LNCaP clone FGC (cell line): ENCODE measurements around the gene GPC6.

ENCODE experiments used
- DNase-seq: peaks from one replicate; pipeline ENCODE4 v3.0.0-alpha.2; 2011; ENCODE audit warnings: low read depth
- H3K4me3 ChIP-seq: 2 replicates; pipeline ENCODE4 v1.5.1; 2011; ENCODE audit warnings: mild to moderate bottlenecking, low read depth, low read length, control low read depth
- TF ChIP-seq, protein P1 (sequence below): IDR thresholded peaks from 2 replicates; pipeline ENCODE4 v1.5.1; 2012; ENCODE audit warnings: mild to moderate bottlenecking; ENCODE audit not compliant: control insufficient read depth, insufficient read depth; ENCODE audit errors: extremely low read depth

GPC6 gene

GRCh38 chr13:93328943-93329342 is 102.3 kb downstream of the GPC6 start:
- no peak for DNase-seq
- TF ChIP-seq, protein P1, sequence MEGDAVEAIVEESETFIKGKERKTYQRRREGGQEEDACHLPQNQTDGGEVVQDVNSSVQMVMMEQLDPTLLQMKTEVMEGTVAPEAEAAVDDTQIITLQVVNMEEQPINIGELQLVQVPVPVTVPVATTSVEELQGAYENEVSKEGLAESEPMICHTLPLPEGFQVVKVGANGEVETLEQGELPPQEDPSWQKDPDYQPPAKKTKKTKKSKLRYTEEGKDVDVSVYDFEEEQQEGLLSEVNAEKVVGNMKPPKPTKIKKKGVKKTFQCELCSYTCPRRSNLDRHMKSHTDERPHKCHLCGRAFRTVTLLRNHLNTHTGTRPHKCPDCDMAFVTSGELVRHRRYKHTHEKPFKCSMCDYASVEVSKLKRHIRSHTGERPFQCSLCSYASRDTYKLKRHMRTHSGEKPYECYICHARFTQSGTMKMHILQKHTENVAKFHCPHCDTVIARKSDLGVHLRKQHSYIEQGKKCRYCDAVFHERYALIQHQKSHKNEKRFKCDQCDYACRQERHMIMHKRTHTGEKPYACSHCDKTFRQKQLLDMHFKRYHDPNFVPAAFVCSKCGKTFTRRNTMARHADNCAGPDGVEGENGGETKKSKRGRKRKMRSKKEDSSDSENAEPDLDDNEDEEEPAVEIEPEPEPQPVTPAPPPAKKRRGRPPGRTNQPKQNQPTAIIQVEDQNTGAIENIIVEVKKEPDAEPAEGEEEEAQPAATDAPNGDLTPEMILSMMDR, result no peak
- H3K4me3 ChIP-seq, result no peak overlapping the region

- H3K4me3 ChIP-seq, result no peak overlapping the region
- TF ChIP-seq, protein P1, result no peak
- DNase-seq, result no peak
Observed at GRCh38 chr13:93336728-93337127, 110.1 kb downstream of the GPC6 start.

- no peak overlapping the region for H3K4me3 ChIP-seq
- DNase-seq, result no peak
- TF ChIP-seq, protein P1, result no peak
Observed at GRCh38 chr13:93338030-93338429, 111.4 kb downstream of the GPC6 start.

DNA sequence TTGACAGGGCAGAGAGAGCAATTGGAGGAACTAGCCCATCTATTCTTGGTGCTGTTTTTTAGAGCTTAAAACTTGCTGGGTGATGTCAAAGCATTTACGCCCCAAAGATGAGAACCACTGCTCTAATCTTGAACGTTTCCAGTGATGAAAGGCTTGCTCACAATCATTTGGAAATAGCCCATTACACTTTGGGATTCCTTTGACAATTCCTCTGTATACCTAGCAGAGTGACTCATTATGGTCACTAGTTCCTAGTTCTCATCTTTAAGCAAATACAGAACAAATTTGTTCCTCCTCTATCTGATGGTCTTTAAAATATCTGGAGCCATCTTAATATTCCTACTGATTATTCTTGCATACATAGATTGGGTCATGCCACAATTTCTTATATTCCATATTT is 112.3 kb downstream of the GPC6 start:
- DNase-seq, result no peak
- TF ChIP-seq, protein P1, result no peak
- no peak overlapping the region for H3K4me3 ChIP-seq

DNA sequence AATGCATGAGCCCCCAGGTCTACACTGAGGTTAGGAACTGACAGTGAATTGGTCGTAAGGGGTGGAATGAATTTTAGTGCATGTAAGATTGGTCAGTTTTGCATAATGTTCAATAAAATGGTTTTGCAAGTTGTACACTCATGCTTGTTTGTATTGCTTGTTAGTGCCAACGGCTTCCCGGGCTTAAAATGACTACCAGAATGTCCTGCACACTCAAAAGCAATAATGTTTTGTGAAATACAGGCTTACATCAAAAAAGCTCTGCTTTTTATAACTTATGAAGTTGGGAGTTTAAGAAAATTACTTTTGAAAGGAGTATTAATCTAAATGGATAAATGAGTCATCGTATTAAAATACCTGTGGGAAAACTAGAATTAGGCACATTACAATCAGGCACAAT is 112.9 kb downstream of the GPC6 start:
- no peak for DNase-seq
- no peak overlapping the region for H3K4me3 ChIP-seq
- TF ChIP-seq, protein P1, result no peak

DNA sequence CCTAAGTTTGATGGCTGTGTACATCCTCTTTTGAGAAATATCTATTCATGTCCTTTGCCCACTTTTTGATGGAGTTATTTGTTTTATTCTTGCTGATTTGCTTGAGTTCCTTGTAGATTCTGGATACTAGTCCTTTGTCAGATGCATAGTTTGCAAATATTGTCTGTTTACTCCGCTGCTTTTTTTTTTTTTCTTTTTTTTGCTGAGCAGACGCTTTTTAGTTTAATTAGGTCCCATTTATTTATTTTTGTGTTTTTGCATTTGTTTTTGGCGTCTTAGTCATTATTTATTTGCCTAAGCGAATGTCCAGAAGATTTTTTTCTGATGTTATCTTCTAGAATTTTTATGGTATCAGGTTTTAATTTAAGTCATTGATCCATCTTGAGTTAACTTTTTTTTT is 114.9 kb downstream of the GPC6 start:
- TF ChIP-seq, protein P1, result no peak
- DNase-seq, result no peak
- H3K4me3 ChIP-seq, result no peak overlapping the region

- DNase-seq, result no peak
- no peak overlapping the region for H3K4me3 ChIP-seq
- TF ChIP-seq, protein P1, result no peak
Observed at GRCh38 chr13:93343097-93343496, 116.5 kb downstream of the GPC6 start.
